NCI-H2029 treated with DMSO at 0.1 percent for 48 hours (cell line): ENCODE measurements around the gene SLC37A4.
"Not testable (repeated sequence)": the region's sequence is repeated elsewhere in the genome, so short reads cannot be mapped to it uniquely, and the experiment has no call there.

Source experiments
- DNase-seq: peaks from one replicate; lab custom pipeline; 2025; lab: John Stamatoyannopoulos, UW

SLC37A4 gene

DNA sequence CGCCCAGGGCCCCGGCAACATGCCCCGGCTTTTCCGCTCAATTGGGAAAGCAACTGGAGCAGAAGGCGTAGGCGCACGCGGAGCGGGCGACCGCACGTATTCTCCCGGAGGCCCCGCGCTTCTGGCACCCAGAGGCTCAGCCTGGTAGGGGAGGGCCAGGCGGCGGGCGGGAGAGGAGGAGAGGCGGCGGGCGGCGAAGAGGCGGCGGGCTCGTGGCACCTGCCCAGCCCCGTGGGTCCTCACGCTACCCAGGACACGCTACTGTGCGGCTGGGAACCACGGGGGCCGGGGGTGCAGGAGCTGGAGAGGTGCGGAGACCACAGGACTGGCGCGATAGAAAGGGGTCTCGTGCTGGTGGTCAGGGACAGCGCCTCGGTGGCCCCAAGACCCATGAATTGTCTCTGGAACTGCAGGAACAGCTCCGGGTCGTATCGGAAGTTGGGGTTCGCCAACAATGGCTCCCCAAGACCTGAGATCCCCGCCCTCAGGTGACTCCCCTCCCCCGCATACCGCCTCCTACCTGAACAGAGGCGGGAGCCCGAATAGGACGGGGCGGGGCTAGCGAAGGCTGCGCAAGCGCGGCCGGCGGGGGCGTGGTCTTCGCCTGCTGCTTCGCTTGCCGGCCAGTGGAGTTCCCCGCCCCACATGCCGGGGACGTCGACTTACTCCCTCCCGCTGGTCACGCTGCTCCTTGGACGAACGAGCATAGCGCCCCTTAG, at the start of gene SLC37A4:
SLC37A4 (minus strand) TSS at position 549 of the 719 bp plus-strand sequence.
- peak; percentile 78 for DNase-seq

DNA sequence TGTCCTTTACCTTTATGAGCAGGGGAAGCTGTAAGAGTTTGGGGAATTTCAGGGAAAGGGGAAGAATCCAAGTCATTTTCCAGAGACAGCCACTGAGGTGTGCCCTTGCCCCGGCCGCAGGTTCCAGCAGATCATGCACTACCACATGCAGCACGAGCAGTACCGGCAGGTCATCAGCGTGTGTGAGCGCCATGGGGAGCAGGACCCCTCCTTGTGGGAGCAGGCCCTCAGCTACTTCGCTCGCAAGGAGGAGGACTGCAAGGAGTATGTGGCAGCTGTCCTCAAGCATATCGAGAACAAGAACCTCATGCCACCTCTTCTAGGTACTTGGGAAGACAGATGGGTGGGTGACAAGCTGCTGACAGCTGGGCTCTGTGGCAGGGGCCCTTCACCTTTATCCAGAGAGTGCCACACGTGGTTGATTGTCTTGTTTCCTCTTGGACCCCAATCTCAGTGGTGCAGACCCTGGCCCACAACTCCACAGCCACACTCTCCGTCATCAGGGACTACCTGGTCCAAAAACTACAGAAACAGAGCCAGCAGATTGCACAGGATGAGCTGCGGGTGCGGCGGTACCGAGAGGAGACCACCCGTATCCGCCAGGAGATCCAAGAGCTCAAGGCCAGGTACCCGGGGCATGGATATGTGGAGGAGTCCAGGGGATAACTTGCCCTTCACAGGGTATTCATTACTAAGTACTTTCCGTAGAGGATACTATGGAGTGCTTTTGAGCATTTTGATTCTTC, 48.2 kb upstream of the SLC37A4 start:
- no peak for DNase-seq

DNA sequence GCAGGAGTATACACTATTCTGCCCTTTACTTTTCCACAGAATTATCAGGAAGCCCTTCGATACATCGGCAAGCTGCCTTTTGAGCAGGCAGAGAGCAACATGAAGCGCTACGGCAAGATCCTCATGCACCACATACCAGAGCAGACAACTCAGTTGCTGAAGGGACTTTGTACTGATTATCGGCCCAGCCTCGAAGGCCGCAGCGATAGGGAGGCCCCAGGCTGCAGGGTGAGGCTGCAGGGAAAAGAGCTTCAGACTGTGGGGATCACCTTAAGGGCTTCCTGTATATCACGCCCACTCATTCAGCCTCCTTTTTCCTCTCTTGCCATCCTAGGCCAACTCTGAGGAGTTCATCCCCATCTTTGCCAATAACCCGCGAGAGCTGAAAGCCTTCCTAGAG, 47.2 kb upstream of the SLC37A4 start:
- DNase-seq: no peak

DNA sequence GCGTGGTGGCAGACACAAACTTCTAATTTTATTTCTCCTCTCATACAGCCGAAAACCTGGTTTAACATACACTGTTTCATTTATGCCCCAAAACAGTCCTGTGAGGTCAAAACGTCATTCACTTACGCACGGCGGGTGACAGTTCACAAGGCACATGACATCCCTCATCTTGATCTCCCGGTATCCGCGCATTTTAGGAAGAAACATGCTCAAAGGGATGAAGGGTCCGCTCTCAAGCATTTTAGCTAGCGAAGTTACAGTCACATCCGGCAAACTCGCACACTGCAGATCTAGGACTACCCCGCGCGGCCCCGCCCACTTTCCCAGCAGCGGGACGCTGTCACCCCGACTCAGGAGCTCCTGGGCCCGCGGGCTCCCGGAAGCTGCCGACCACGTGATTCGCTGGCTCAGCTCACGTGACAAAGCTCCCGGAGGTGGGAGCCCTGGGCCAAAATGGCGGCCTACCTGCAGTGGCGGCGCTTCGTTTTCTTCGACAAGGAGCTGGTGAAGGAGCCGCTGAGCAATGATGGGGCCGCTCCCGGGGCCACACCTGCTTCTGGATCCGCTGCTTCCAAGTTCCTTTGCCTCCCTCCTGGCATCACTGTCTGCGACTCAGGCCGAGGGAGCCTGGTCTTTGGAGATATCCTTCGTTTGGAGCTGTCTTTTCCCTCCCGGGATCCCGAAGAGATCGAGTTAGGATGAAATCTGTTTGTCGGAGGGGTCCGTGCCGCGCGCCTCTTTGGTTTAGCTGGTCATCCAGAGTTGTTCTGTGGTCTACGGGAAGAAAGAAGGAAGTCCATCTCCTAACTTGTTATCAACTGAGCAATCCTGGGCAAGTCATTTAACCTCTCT, 36.9 kb upstream of the SLC37A4 start, which contains the start of gene VPS11:
VPS11 (plus strand) TSS at position 448 of the 852 bp plus-strand sequence; CDS start at position 454, 6 bp downstream.
- peak; percentile 73 for DNase-seq

DNA sequence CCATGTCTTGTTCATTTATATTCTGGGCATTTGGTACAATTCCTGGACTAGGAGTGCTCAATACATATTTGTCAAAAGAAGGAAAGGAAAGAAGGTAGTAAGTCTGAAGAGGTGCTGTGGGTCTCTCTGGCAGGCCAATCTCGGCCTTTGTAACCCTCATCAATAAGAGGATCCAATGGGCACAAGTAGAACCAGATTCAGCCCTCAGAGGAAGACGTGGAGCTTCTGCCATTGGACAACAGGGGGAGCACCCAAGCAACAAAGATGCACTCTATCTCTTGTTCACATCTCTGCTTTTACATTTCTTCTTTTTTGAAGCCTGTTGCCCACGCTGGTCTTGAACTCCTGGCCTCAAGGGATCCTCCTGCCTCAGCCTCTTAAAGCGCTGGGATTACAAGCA, 34.7 kb upstream of the SLC37A4 start:
- no peak for DNase-seq

GRCh38 chr11:119062779-119063178, 32.1 kb upstream of the SLC37A4 start:
- no peak for DNase-seq

DNA sequence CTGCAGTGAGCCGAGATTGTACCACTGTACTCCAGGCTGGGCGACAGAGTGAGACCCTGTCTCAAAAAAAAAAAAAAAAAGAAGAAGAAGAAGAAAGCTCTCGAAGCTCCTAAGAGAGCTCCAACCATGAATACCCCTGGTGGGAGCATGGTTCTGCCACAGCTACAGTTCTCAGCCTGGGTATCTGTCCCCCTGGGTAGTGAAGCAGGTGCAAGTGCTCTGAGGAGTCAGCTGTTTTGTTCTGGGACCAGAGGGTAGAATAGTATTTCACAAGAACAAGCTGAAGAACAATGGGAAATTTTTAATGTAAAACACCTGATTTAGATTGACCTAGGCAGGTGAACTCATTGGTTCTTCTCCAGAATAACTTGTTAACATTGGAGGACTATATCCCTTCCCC, 30.6 kb upstream of the SLC37A4 start:
- no peak for DNase-seq

- not testable (repeated sequence) for DNase-seq
Observed at GRCh38 chr11:119059128-119059527, 28.5 kb upstream of the SLC37A4 start.

DNA sequence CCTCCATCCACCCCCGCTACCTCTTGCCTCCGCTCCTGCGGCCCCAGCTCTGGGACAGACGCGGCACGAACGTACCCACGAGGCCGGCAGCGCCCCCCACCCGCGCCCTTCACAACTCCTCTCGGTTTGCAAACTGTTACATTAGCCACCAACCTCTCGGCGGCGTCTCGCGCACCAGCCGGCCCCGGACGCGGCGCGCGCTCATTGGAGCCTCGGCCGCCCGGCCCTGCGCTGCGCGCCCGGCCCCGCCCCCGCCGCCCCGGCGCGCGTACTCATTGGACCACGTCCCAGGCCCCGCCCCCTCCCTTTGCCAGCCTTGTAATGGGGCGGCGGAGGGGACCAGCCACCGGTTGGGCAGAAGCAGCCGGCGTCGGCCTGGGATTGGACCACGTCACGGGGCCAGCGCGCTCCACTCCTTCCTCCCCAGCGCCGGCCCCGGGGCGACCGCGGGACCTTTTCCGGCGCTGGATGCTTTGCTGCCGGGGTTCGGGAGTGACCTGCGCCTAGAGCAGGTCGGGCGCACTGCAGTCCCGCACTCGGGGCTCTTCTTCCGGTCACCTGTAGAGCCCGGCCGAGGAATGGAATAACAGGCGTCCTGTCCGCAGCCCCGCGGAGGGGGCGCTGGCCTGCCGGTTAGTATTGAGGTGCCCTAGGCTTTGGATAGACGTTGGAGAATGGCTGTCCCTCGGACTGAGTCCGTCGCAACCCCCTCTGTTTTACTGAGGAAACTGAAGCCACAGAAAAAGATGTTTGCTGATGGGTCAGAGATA, 26.5 kb upstream of the SLC37A4 start, which contains the start of gene HYOU1:
HYOU1 (minus strand) TSS at position 206 of the 770 bp plus-strand sequence. CDS start 1,045 bp downstream, outside the sequence.
- peak; percentile 73 for DNase-seq

DNA sequence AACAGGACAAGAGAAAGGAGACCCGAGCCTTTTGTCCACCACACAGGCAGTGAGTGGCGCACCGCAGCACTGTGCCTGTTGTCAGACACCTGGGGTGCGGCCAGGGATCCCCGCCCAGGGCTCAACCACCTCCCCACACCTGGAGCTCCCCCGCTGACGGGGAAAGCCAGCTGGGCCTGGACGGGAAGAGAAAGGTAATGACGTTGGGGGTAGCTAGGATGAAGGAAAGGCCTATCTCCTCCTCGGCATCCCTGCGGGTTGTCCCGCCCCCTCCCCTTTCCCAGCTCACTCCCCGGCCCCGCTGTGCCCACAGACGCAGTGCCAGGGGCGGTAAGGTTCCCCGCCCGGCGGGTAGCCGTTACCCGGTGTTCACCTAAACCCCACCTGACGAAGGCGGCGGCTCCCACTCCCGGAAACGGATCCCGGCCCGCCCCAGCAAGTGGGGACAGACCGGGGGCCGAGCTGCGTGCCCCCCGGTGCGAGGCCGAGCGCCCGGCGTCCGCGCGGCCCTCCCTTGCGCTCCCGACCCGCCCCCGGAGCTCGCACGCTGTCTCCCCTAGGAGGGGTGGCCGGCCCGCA, 25.8 kb upstream of the SLC37A4 start:
- no peak for DNase-seq

GRCh38 chr11:119055901-119056300, 25.2 kb upstream of the SLC37A4 start:
- no peak for DNase-seq

GRCh38 chr11:119054418-119054817, 23.7 kb upstream of the SLC37A4 start:
- DNase-seq: no peak

DNA sequence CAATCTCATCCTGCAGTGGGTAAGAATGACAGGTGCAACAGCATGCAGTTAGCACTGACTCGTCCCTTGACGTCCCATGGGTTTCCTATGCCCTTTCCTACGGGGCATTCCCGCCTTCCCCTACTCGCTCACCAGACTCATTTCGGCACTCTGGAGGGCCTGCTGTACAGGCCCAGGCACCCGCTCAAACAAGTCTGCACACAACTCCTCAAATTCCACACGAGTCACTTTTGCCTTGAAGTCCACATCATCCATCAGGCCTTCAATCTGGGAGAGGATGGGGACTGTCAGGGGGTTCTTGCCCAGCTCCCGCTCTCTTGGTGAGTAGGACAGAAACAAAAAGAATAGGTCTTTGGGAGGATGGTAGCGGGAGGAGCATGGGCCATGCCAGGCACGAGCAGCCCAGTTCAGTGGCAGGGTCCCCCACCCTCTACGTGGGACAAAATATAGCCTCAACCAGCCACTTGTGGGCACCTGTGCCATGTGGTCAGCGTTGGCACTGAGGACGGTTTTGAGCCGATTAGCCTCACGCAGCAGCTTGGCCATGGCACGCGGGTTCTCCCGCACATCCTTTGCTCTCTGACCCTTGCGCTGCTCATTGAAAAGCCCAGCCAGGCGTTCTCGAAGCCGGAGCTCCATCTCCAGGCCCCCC, 21.6 kb upstream of the SLC37A4 start:
- DNase-seq: no peak

- no peak for DNase-seq
Observed at GRCh38 chr11:119051440-119052162, 20.9 kb upstream of the SLC37A4 start.

- DNase-seq: no peak
Observed at GRCh38 chr11:119049081-119049480, 18.4 kb upstream of the SLC37A4 start.

DNA sequence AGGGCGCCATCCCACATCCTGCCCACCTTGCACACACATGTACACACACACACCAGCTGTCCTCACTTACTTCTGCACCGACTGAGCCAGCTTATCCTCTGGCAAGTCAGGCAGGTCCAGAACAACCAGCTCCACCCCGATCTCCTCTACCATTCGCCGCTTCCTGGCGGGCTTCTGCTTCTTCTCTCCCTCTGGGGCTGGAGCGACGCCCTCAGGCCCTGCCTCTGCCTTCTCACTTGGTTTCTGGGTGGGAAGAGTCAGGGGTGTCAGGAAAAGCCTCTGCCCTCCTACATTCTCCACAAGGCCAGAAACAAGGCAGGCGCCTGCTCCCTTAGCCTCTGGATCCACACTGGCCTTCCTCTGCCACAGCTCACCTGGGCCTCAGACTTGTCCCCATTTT, 18.0 kb upstream of the SLC37A4 start:
- no peak for DNase-seq

GRCh38 chr11:119047205-119047604, 16.5 kb upstream of the SLC37A4 start:
- no peak for DNase-seq

GRCh38 chr11:119046489-119046888, 15.8 kb upstream of the SLC37A4 start:
- DNase-seq: no peak

GRCh38 chr11:119044708-119045107, 14.0 kb upstream of the SLC37A4 start:
- no peak for DNase-seq

GRCh38 chr11:119042927-119043326, 12.2 kb upstream of the SLC37A4 start:
- DNase-seq: no peak
